ENCODE measurements around the gene FAM236B.
A peak's percentile ranks its signal among the peaks of the same experiment; 100 is the strongest.
"Not testable (repeated sequence)": the region's sequence is repeated elsewhere in the genome, so short reads cannot be mapped to it uniquely, and the experiment has no call there.

Gene FAM236B

GRCh38 chrX:72782560-72782959 lies at the start of gene FAM236B:
FAM236B (minus strand) TSS chrX:72782660; CDS start chrX:72782560, 100 bp downstream.
- not testable (repeated sequence) for DNase-seq (ENCODE audit: low read depth, low spot score)

DNA sequence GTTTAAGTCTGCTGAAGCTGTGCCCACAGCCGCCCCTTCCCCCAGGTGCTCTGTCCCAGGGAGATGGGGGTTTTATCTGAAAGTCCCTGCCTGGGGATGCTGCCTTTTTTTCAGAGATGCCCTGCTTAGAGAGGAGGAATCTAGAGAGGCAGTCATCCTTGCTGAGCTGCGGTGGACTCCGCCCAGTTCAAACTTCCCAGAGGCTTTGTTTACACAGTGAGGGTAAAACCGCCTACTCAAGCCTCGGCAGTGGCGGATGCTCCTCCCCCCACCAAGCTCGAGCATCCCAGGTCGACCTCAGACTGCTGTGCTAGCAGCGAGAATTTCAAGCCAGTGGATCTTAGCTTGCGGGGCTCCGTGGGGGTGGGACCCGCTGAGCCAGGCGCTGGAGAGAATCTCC lies 48.2 kb upstream of the FAM236B start:
- not testable (repeated sequence) for DNase-seq (ENCODE audit: low read depth, low spot score)

DNA sequence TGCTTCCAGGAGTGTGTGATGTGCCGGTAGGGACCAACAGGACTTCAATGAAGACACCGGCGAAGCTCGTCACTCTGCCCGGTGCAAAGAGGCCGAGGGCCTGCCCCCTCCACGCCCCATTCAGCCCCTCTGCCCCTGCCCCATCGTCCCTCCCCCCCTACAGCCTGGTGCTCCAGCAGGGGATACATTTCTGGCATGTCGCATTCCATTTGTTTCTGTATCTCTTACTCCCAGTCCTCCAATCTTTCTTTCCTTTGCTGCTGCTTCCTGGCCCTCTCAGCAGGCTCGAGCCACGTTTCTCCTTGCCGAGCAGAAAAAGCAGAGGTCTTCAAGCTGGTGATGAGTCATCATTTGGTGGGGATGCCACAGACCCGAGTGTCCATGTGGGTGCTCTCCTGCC lies 25.6 kb upstream of the FAM236B start, which contains the start of gene FAM236D:
TSS of gene FAM236D (minus strand) at position 101 of the 400 bp plus-strand sequence. CDS start at position 1, 100 bp downstream.
- not testable (repeated sequence) for DNase-seq (ENCODE audit: low read depth, low spot score)

DNA sequence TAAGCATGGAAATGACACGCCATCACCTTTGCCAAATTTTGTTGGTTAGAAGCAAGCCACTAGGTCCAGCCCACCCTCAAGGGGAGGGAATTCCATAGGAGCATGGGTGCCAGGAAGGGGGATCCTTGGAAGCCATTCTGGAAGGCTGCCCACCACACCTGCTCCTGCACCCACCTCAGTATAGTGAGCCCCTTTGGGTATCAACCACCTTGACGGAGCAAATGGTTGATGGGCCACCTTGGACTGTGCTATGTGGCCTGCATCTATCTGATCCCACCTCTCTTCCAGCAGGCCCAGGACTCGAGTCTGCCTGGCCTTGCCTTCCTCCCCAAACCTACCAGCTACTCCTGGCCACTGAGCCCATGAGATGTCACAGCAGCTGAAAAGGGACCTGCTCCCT lies 7.9 kb upstream of the FAM236B start:
- DNase-seq (ENCODE audit: low read depth, low spot score), result not testable (repeated sequence)

DNA sequence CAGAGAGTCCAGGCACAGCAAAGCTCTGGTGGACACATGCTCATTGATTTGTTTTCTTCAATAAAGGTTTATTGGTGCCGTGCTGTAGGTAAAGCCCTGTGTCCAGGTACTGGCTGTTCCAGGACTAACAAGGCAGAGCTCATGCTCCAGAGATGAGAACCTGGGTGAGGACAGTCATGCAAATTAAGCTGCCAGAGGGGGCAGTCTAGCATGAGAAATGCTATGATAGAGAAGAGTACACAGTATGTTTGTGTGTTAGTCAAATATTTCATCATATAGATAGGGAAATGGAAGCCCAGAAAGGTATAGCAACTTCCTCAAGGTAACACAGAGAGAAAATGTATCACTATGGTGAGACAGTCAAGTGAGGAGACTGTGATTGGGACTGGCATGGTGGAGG lies 5.7 kb upstream of the FAM236B start:
- DNase-seq (ENCODE audit: low read depth, low spot score), result not testable (repeated sequence)

DNA sequence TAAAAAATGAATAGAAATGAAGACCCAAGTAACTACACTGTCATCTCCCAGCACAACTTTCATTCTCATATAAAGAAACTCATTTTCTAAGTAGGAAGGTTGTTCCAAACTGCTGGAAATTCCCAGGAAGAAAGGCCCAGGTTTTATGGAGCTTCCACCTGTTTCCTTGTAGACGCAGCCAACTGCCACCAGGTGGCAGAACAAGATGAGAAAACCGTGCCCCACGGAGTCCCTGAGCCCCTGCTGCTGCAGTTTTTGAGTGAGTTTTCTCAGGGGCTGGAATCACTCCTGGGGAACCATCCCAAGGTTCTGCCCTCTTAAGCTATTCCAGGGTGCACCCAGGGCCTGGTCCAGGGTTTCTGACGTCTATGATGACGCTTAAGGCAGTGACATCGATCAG lies 1.5 kb upstream of the FAM236B start:
- DNase-seq (ENCODE audit: low read depth, low spot score), result not testable (repeated sequence)

- DNase-seq (ENCODE audit: low read depth, low spot score), result not testable (repeated sequence)
These were observed 991 bp upstream of the FAM236B start for GRCh38 chrX:72783365-72783936.

DNA sequence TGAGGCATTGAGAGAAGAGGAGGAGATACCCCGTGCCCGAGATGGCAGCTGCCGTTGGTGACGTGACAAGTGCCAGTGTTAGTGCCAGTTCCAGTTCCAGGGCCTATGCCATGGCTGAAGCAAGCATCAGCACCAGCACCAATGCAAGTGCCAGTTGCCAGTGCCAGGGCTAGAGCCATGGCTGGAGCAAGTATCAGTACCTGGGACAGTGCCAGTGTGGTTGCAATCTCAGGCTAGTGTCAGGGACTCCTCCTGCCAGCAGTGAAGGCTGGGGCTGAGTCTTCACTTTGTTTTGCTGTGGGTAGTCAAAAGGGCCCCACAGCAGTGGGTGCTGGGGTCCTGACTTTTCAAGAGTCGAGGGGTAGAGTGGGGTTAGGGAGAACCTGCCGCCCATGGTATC lies 4.3 kb downstream of the FAM236B start:
- DNase-seq (ENCODE audit: low read depth, low spot score), result not testable (repeated sequence)

DNA sequence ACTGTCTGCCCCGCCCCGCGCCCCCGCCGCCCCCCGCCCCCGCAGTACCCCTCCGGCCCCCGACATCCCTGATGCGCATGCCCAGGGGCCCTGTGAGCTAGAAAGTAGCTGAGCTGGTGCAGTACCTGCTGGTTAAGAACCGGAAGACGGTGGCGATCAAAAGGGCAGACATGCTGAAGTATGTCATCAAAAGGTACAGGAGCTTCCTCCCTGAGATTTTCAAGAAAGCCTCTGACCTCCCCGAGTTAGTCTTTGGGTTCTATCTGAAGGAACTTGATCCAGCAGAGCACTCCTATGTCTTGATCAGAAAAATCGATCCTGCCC lies 5.0 kb downstream of the FAM236B start:
- not testable (repeated sequence) for DNase-seq (ENCODE audit: low read depth, low spot score)

GRCh38 chrX:72776653-72777466 lies 5.6 kb downstream of the FAM236B start, which contains the start of gene DMRTC1B:
DMRTC1B (plus strand) TSS chrX:72776890; CDS start chrX:72845136, 68,246 bp downstream.
- DNase-seq (ENCODE audit: low read depth, low spot score), result not testable (repeated sequence)

DNA sequence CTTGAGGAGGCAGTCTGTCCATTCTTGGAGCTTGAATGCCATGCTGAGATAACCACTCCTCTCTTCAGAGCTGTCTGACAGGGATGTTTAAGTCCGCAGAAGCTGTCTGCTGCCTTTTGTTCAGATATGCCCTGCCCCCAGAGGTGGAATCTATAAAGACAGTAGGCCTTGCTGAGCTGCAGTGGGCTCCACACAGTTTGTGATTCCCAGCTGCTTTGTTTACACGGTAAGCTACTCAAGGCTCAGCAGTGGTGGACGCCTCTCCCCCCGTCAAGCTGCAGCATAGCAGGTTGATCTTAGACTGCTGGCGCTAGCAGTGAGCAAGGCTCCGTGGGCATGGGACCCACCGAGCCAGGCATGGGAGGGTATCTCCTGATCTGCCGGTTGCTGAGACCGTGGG lies 22.0 kb downstream of the FAM236B start:
- not testable (repeated sequence) for DNase-seq (ENCODE audit: low read depth, low spot score)

- not testable (repeated sequence) for DNase-seq (ENCODE audit: low read depth, low spot score)
These were observed 33.9 kb downstream of the FAM236B start for GRCh38 chrX:72748545-72748944.

DNA sequence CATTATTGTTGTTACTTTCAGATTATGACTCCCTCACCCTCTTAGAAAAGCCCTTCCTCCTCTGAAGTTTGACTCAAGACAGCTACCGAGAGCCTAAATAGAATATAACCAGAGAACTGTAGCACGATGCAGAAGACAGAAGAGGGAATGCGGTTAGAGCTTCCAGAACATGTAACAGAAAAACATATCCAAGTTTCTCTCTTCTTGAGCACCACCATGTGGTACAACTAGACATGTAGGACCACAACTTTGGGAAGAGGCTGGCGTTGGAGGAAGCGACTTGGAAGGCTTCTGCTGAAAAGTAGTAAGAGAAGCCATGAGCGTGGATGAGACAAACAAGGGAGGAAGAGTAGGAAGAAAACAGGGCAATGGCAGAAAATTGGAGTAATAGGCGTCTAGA lies 36.9 kb downstream of the FAM236B start:
- not testable (repeated sequence) for DNase-seq (ENCODE audit: low read depth, low spot score)

DNA sequence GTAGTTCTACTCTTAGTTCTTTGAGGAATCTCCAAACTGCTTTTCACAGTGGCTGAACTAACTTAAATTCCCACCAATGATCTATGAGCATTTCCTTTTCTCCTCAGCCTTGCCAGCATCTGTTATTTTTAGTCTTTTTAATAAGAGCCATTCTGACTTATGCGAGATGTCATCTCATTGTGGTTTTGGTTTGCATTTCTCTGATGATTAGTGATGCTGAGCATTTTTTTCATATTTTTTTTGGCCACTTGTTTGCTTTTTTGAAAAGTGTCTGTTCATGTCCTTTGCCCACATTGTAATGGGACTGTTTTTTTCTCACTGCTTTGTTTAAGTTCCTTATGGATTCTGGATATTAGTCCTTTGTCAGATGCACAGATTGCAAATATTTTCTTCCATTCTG lies 46.9 kb downstream of the FAM236B start:
- peak; percentile 6 for DNase-seq (ENCODE audit: low read depth, low spot score)

DNA sequence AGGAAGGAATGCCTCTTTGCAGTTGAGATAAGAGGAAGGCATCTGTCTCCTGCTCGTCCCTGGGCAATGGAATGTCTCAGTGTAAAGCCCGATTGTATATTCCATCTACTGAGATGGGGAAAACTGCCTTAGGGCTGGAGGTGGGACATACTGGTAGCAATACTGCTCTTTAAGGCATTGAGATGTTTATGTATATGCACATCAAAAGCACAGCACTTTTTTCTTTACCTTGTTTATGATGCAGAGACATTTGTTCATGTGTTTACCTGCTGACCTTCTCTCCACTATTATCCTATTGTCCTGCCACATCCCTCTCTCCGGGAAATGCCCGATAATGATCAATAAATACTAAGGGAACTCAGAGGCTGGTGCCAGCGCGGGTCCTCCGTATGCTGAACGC lies 48.8 kb downstream of the FAM236B start:
- not testable (repeated sequence) for DNase-seq (ENCODE audit: low read depth, low spot score)
